H7 (cell line): ENCODE results near the gene NME2. TPM values are rescaled to one million over a fixed set of nuclear protein-coding genes. Genes with fewer than 3 reads are reported as not detected.

Source experiments
- DNase-seq: peaks from one replicate; pipeline ENCODE4 v3.0.0; 2012
- H3K27me3 ChIP-seq: 2 replicates; pipeline ENCODE4 v1.6.0; 2011; ENCODE audit warnings: mild to moderate bottlenecking, low read length; ENCODE audit not compliant: control insufficient read depth, insufficient read depth
- H3K36me3 ChIP-seq: replicated peaks from 2 replicates; pipeline ENCODE4 v1.5.1; 2011; ENCODE audit warnings: low read length; ENCODE audit not compliant: control insufficient read depth, insufficient read depth
- H3K4me3 ChIP-seq: 2 replicates; pipeline ENCODE4 v1.5.1; 2011; ENCODE audit warnings: low read depth, mild to moderate bottlenecking, control low read depth, low read length, moderate library complexity; ENCODE audit not compliant: insufficient read depth
- total RNA-seq: library from RNA; depleted of rRNA; stranded (reverse); fragments of >200 nt; shearing (Covaris generic); gene quantifications from 2 replicates; pipeline ENCODE4 v1.2.3, GENCODE V29; 2014

NME2 gene
- total RNA-seq, 1 experiment from 2014 or later: 649 TPM

GRCh38 chr17:51142597-51142996, 23.6 kb upstream of the NME2 start:
- Histone ChIP-seq H3K27me3 (no peaks in the 10 kb centered on the region), H3K36me3 (no peaks in the 10 kb centered on the region)
- no peak for DNase-seq

GRCh38 chr17:51144266-51145022, 21.8 kb upstream of the NME2 start:
- H3K27me3 ChIP-seq: no peaks in the 10 kb centered on the region
- peak; percentile 25 for DNase-seq
- H3K4me3 ChIP-seq: no peak overlapping the region
- H3K36me3 ChIP-seq: no peaks in the 10 kb centered on the region

More at GRCh38 chr17:51142597-51142996, 23.6 kb upstream of the NME2 start:
- H3K4me3 ChIP-seq: no peak overlapping the region

GRCh38 chr17:51147650-51148049, 18.6 kb upstream of the NME2 start:
- Histone ChIP-seq H3K4me3 (no peak overlapping the region), H3K36me3 (no peaks in the 10 kb centered on the region), H3K27me3 (no peaks in the 10 kb centered on the region)
- no peak for DNase-seq

GRCh38 chr17:51149163-51149562, 17.0 kb upstream of the NME2 start:
- Histone ChIP-seq H3K27me3 (no peaks in the 10 kb centered on the region), H3K4me3 (no peak overlapping the region)
- DNase-seq: no peak

DNA sequence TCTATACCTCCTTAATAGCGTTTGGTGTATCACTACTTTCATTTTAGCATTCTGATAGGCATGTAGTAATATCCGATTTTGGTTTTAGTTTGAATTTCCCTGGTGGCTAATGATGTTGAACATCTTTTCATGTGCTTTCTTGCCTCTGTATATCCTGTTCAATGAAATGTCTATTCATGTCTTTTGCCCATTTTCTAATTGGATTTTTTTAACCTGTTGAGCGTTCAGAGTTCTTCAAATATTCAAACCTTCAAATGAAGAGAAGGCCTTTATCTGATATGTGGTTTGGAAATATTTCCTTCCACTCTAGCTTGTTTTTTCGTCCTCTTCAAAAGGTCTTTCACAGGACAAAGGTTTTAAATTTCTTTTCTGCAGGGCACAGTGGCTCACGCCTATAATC, 15.3 kb upstream of the NME2 start:
- no peak for DNase-seq
- Histone ChIP-seq H3K4me3 (no peak overlapping the region), H3K36me3 (peaks cover 6% of the 10 kb centered on the region)

More at GRCh38 chr17:51149163-51149562, 17.0 kb upstream of the NME2 start:
- no peaks in the 10 kb centered on the region for H3K36me3 ChIP-seq

GRCh38 chr17:51152766-51153209, 13.4 kb upstream of the NME2 start:
- peak; percentile 31 for DNase-seq
- H3K4me3 ChIP-seq: peak overlapping the region; percentile 26

More for the DNA sequence above, 15.3 kb upstream of the NME2 start:
- H3K27me3 ChIP-seq: no peaks in the 10 kb centered on the region

GRCh38 chr17:51153210-51154072, 12.8 kb upstream of the NME2 start, which contains the start of gene NME1:
Gene NME1, plus strand, starts transcription at chr17:51153559. Its CDS starts 2,096 bp downstream, at chr17:51155655.
- peak; percentile 96 for DNase-seq
- Histone ChIP-seq H3K27me3 (no peaks in the 10 kb centered on the region), H3K36me3 (peaks cover 14% of the 10 kb centered on the region), H3K4me3 (peak within 1 kb of the TSS; percentile 82)

More at GRCh38 chr17:51152766-51153209, 13.4 kb upstream of the NME2 start:
- peaks cover 14% of the 10 kb centered on the region for H3K36me3 ChIP-seq
- H3K27me3 ChIP-seq: no peaks in the 10 kb centered on the region

DNA sequence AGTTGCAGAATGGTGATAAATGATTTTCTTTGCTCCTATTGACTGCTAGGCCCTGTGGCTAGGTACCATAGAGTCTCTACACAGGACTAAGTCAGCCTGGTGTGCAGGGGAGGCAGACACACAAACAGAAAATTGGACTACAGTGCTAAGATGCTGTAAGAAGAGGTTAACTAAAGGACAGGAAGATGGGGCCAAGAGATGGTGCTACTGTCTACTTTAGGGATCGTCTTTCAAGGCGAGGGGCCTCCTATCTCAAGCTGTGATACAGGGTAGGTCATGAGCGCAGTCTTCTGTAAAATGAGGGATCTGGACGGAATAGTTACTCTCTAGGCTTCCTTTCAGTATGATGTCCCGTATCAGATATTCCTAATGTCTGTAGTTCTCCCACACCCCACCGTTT, 12.0 kb upstream of the NME2 start:
- Histone ChIP-seq H3K4me3 (peak overlapping the region; percentile 82), H3K27me3 (no peaks in the 10 kb centered on the region), H3K36me3 (peaks cover 16% of the 10 kb centered on the region)
- DNase-seq: peak; percentile 42

- Histone ChIP-seq H3K27me3 (no peaks in the 10 kb centered on the region), H3K4me3 (no peak overlapping the region), H3K36me3 (peaks cover 18% of the 10 kb centered on the region)
- DNase-seq: no peak
Observed at GRCh38 chr17:51155416-51155815, 10.8 kb upstream of the NME2 start.

- H3K4me3 ChIP-seq: no peak overlapping the region
- no peaks in the 10 kb centered on the region for H3K27me3 ChIP-seq
Observed at GRCh38 chr17:51159604-51160003, 6.6 kb upstream of the NME2 start.

GRCh38 chr17:51161541-51161940, 4.7 kb upstream of the NME2 start:
- no peaks in the 10 kb centered on the region for H3K27me3 ChIP-seq
- peaks cover 23% of the 10 kb centered on the region for H3K36me3 ChIP-seq
- no peak overlapping the region for H3K4me3 ChIP-seq
- no peak for DNase-seq

More at GRCh38 chr17:51159604-51160003, 6.6 kb upstream of the NME2 start:
- H3K36me3 ChIP-seq: peaks cover 31% of the 10 kb centered on the region
- no peak for DNase-seq

GRCh38 chr17:51164911-51165679, 1.1 kb upstream of the NME2 start:
- peak overlapping the region; percentile 97 for H3K4me3 ChIP-seq
- H3K36me3 ChIP-seq: peaks cover 25% of the 10 kb centered on the region
- DNase-seq: peak; percentile 62
- H3K27me3 ChIP-seq: no peaks in the 10 kb centered on the region

GRCh38 chr17:51165680-51166197, 472 bp upstream of the NME2 start:
- no peaks in the 10 kb centered on the region for H3K27me3 ChIP-seq
- H3K4me3 ChIP-seq: peak overlapping the region; percentile 97
- H3K36me3 ChIP-seq: peaks cover 26% of the 10 kb centered on the region
- peak; percentile 74 for DNase-seq
